Activated naive CD8-positive, alpha-beta T cell treated with anti-CD3 and anti-CD28 coated beads, Interleukin-2, amount 50 U/mL, for 24 hours (primary cell): Measurements from ENCODE around the gene USP17L12.
"Not testable (repeated sequence)": the region's sequence is repeated elsewhere in the genome, so short reads cannot be mapped to it uniquely, and the experiment has no call there.

Experiments used
- ATAC-seq: fragments of 150-1000 bp; cut with Tn5 transposase; one replicate; pipeline ENCODE4 v1.10.0; 2021
- DNase-seq: peaks from one replicate; pipeline ENCODE4 v3.0.0; 2021
- H3K27ac Mint-ChIP-seq: one replicate; pipeline ENCODE4 v1.8.0; 2021; ENCODE audit warnings: mild to moderate bottlenecking, mixed read lengths
- H3K27me3 Mint-ChIP-seq: one replicate; pipeline ENCODE4 v1.8.0; 2021; ENCODE audit warnings: mixed read lengths
- H3K36me3 Mint-ChIP-seq: one replicate; pipeline ENCODE4 v1.8.0; 2021; ENCODE audit warnings: low read depth, mixed read lengths
- H3K4me1 Mint-ChIP-seq: one replicate; pipeline ENCODE4 v1.8.0; 2021; ENCODE audit warnings: mixed read lengths
- H3K4me3 Mint-ChIP-seq: one replicate; pipeline ENCODE4 v1.8.0; 2021; ENCODE audit warnings: mild to moderate bottlenecking, moderate library complexity, mixed read lengths
- H3K9me3 Mint-ChIP-seq: one replicate; pipeline ENCODE4 v1.8.0; 2021; ENCODE audit warnings: mixed read lengths

The USP17L12 gene

GRCh38 chr4:9219852-9220251 is at the start of gene USP17L12:
TSS of gene USP17L12 (plus strand) at chr4:9220152. CDS start at chr4:9220152, 0 bp downstream.
- H3K27ac Mint-ChIP-seq, H3K36me3 Mint-ChIP-seq, H3K4me3 Mint-ChIP-seq, ATAC-seq, H3K27me3 Mint-ChIP-seq, H3K4me1 Mint-ChIP-seq, DNase-seq, H3K9me3 Mint-ChIP-seq: not testable (repeated sequence)

GRCh38 chr4:9210357-9210756 is 9.6 kb upstream of the USP17L12 start, which contains the start of gene USP17L10:
TSS of gene USP17L10 (plus strand) at chr4:9210657. CDS start at chr4:9210657, 0 bp downstream.
- not testable (repeated sequence) for ATAC-seq, H3K9me3 Mint-ChIP-seq, H3K27ac Mint-ChIP-seq, H3K36me3 Mint-ChIP-seq, H3K4me1 Mint-ChIP-seq, H3K27me3 Mint-ChIP-seq, DNase-seq, H3K4me3 Mint-ChIP-seq

- H3K4me1 Mint-ChIP-seq, H3K4me3 Mint-ChIP-seq, H3K27ac Mint-ChIP-seq, H3K9me3 Mint-ChIP-seq, H3K27me3 Mint-ChIP-seq, H3K36me3 Mint-ChIP-seq, ATAC-seq: not testable (repeated sequence)
- peak; percentile 0 for DNase-seq
These were observed 5.3 kb upstream of the USP17L12 start for GRCh38 chr4:9214701-9215100.

- H3K36me3 Mint-ChIP-seq, H3K4me1 Mint-ChIP-seq, ATAC-seq, H3K9me3 Mint-ChIP-seq, H3K27me3 Mint-ChIP-seq, DNase-seq, H3K27ac Mint-ChIP-seq, H3K4me3 Mint-ChIP-seq: not testable (repeated sequence)
These were observed 4.8 kb upstream of the USP17L12 start, which contains the start of gene USP17L11 for GRCh38 chr4:9215105-9215504. TSS of gene USP17L11 (plus strand) at chr4:9215405. CDS start at chr4:9215405, 0 bp downstream.

GRCh38 chr4:9224596-9224995 is 4.6 kb downstream of the USP17L12 start, which contains the start of gene USP17L13:
TSS of gene USP17L13 (plus strand) at chr4:9224896. CDS start at chr4:9224896, 0 bp downstream.
- DNase-seq, H3K4me1 Mint-ChIP-seq, H3K27ac Mint-ChIP-seq, H3K27me3 Mint-ChIP-seq, H3K36me3 Mint-ChIP-seq, ATAC-seq, H3K9me3 Mint-ChIP-seq, H3K4me3 Mint-ChIP-seq: not testable (repeated sequence)

GRCh38 chr4:9230249-9230648 is 10.3 kb downstream of the USP17L12 start:
- H3K4me1 Mint-ChIP-seq, DNase-seq, H3K4me3 Mint-ChIP-seq, ATAC-seq, H3K27me3 Mint-ChIP-seq, H3K36me3 Mint-ChIP-seq, H3K9me3 Mint-ChIP-seq, H3K27ac Mint-ChIP-seq: not testable (repeated sequence)

GRCh38 chr4:9234085-9234484 is 14.1 kb downstream of the USP17L12 start, which contains the start of gene USP17L15:
TSS of gene USP17L15 (plus strand) at chr4:9234385. CDS start at chr4:9234385, 0 bp downstream.
- not testable (repeated sequence) for H3K4me3 Mint-ChIP-seq, H3K36me3 Mint-ChIP-seq, DNase-seq

GRCh38 chr4:9238461-9238860 is 18.5 kb downstream of the USP17L12 start:
- not testable (repeated sequence) for H3K27ac Mint-ChIP-seq, H3K4me3 Mint-ChIP-seq, H3K27me3 Mint-ChIP-seq, DNase-seq, H3K36me3 Mint-ChIP-seq, H3K9me3 Mint-ChIP-seq, H3K4me1 Mint-ChIP-seq, ATAC-seq

More at GRCh38 chr4:9234085-9234484, 14.1 kb downstream of the USP17L12 start, which contains the start of gene USP17L15:
- not testable (repeated sequence) for H3K4me1 Mint-ChIP-seq, ATAC-seq, H3K27me3 Mint-ChIP-seq, H3K9me3 Mint-ChIP-seq, H3K27ac Mint-ChIP-seq

GRCh38 chr4:9243579-9243978 is 23.6 kb downstream of the USP17L12 start, which contains the start of gene USP17L17:
TSS of gene USP17L17 (plus strand) at chr4:9243879. CDS start at chr4:9243879, 0 bp downstream.
- not testable (repeated sequence) for H3K27me3 Mint-ChIP-seq, H3K4me3 Mint-ChIP-seq, DNase-seq, H3K27ac Mint-ChIP-seq, H3K36me3 Mint-ChIP-seq, H3K4me1 Mint-ChIP-seq, H3K9me3 Mint-ChIP-seq, ATAC-seq

- not testable (repeated sequence) for H3K9me3 Mint-ChIP-seq, H3K27me3 Mint-ChIP-seq, DNase-seq, H3K4me3 Mint-ChIP-seq, H3K4me1 Mint-ChIP-seq, H3K36me3 Mint-ChIP-seq, ATAC-seq, H3K27ac Mint-ChIP-seq
These were observed 28.2 kb downstream of the USP17L12 start, which contains the start of gene USP17L18 for GRCh38 chr4:9247953-9248680. TSS of gene USP17L18 (plus strand) at chr4:9248630. CDS start at chr4:9248630, 0 bp downstream.

- not testable (repeated sequence) for DNase-seq
These were observed 33.1 kb downstream of the USP17L12 start, which contains the start of gene USP17L19 for GRCh38 chr4:9253078-9253477. TSS of gene USP17L19 (plus strand) at chr4:9253378. CDS start at chr4:9253378, 0 bp downstream.

GRCh38 chr4:9257824-9258223 is 37.9 kb downstream of the USP17L12 start, which contains the start of gene USP17L20:
TSS of gene USP17L20 (plus strand) at chr4:9258124. CDS start at chr4:9258124, 0 bp downstream.
- H3K4me1 Mint-ChIP-seq, ATAC-seq, H3K36me3 Mint-ChIP-seq: not testable (repeated sequence)

More at GRCh38 chr4:9253078-9253477, 33.1 kb downstream of the USP17L12 start, which contains the start of gene USP17L19:
- H3K27ac Mint-ChIP-seq, H3K36me3 Mint-ChIP-seq, ATAC-seq, H3K27me3 Mint-ChIP-seq, H3K4me1 Mint-ChIP-seq, H3K9me3 Mint-ChIP-seq, H3K4me3 Mint-ChIP-seq: not testable (repeated sequence)

GRCh38 chr4:9262572-9262971 is 42.6 kb downstream of the USP17L12 start, which contains the start of gene USP17L21:
TSS of gene USP17L21 (plus strand) at chr4:9262872. CDS start at chr4:9262872, 0 bp downstream.
- not testable (repeated sequence) for H3K4me3 Mint-ChIP-seq, H3K36me3 Mint-ChIP-seq, H3K27me3 Mint-ChIP-seq, DNase-seq, ATAC-seq, H3K4me1 Mint-ChIP-seq, H3K27ac Mint-ChIP-seq, H3K9me3 Mint-ChIP-seq

More at GRCh38 chr4:9257824-9258223, 37.9 kb downstream of the USP17L12 start, which contains the start of gene USP17L20:
- not testable (repeated sequence) for DNase-seq, H3K9me3 Mint-ChIP-seq, H3K4me3 Mint-ChIP-seq, H3K27me3 Mint-ChIP-seq, H3K27ac Mint-ChIP-seq

- not testable (repeated sequence) for H3K4me3 Mint-ChIP-seq, DNase-seq, ATAC-seq, H3K9me3 Mint-ChIP-seq, H3K27ac Mint-ChIP-seq, H3K4me1 Mint-ChIP-seq, H3K36me3 Mint-ChIP-seq, H3K27me3 Mint-ChIP-seq
These were observed 47.4 kb downstream of the USP17L12 start, which contains the start of gene USP17L22 for GRCh38 chr4:9267319-9267718. TSS of gene USP17L22 (plus strand) at chr4:9267619. CDS start at chr4:9267619, 0 bp downstream.
